ENCODE results near the gene PPP1R10. TPM values are rescaled to one million over a fixed set of nuclear protein-coding genes. Genes with fewer than 3 reads are reported as not detected.

PPP1R10 gene
- total and polyA plus RNA-seq, 2 of the 13 experiments (the other 11 are each of a cell fraction or from before 2014, with no cell fraction given) = 26.3 to 38.4 TPM

DNA sequence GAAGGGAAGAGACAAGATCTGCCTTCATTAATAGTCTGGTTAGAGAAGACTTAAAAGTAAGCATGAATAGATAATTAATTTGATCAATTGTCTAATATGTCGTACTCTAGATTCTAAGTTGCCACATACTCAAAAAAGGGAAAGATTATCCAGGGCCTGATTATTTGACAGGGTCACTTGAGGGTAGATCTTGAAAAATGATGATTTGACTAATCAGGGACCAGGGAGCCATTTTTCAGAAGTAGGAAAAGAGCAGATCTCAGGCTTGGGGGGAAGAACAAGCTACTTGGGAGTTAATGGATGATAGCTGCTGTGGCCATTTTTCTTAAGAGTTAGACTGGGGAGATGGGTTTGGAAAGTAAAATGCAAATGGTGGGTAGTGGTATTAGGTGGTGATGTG is 24.8 kb downstream of the PPP1R10 start:
- Histone ChIP-seq H3K9me3 (ENCODE audit: low read length) (no peaks in the 10 kb centered on the region), H3K9ac (ENCODE audit: insufficient read depth, low read depth, low read length) (no peak overlapping the region), H4K20me1 (ENCODE audit: insufficient read depth, low read length) (no peaks in the 10 kb centered on the region), H3K4me3 (replicated peaks in 1 of 3; ENCODE audit: insufficient read depth in 1 of 3, low read depth in 2 of 3, low read length in 3 of 3) (no peak overlapping the region), H3K79me2 (ENCODE audit: insufficient read depth, low read length) (no peaks in the 10 kb centered on the region), H3K4me1 (ENCODE audit: insufficient read depth, low read length) (no peaks in the 10 kb centered on the region), H2AFZ (ENCODE audit: low read length) (no peak overlapping the region), H3K27ac (ENCODE audit: extremely low read length, insufficient read depth, low read length) (no peak overlapping the region), H3K4me2 (ENCODE audit: low read depth, low read length) (no peak overlapping the region), H3K36me3 (replicated peaks in 1 of 2; ENCODE audit: control insufficient read depth in 1 of 2, insufficient read depth in 2 of 2, low read length in 2 of 2) (peaks cover 19 to 58% of the 10 kb centered on the region in 2 experiments), H3K27me3 (ENCODE audit: control insufficient read depth in 1 of 2, insufficient read depth in 2 of 2, low read length in 2 of 2) (no peaks in the 10 kb centered on the region)
- no peak for TF ChIP-seq SNRNP70 (IDR thresholded peaks at IDR 0.05; ENCODE audit: low read depth, low read length)
- TF ChIP-seq MAFK (conservative IDR thresholded peaks at IDR 0.05 in 1 of 2, IDR thresholded peaks at IDR 0.05 in 1 of 2; ENCODE audit: low read length in 2 of 2) = peak in 1 of 2 experiments; percentile 46; a peak in 1 of 4 replicates
- no peak for TF ChIP-seq MIER3 (CRISPR knock-in tag; IDR thresholded peaks at IDR 0.05; ENCODE audit: borderline replicate concordance)
- no peak for TF ChIP-seq ZNF468 (CRISPR knock-in tag; IDR thresholded peaks at IDR 0.05)
- intact Hi-C loops (cut with micrococcal nuclease; ENCODE audit: unreplicated experiment) (no loop called here), in situ Hi-C loops (cut with HindIII; ENCODE audit: extremely low pct_ligation_motif_present, low pct_unique_long_range_greater_than_20kb) (no loop called here)
- peak; percentile 28 for FAIRE-seq
- DNase-seq (ENCODE audit: low spot score) = no peak
- 96% methylated on average over 1 of the region's 1 CpG for WGBS (ENCODE audit: low lambda C conversion rate)
- TSS peak; percentile 12 for BruUV-seq (replicated peaks)
- POLR2A ChIA-PET = interaction anchor here (1.0 to 1.3 kb wide), 4 partner anchors 9 to 22 kb away, joined by 3 to 5 read pairs (median 3); partner anchors contain the start of gene ABCF1
- CTCF ChIA-PET (ENCODE audit: low intra/inter-chr PET ratio, low total read pairs) = no interaction called here
- no peak for ATAC-seq

DNA sequence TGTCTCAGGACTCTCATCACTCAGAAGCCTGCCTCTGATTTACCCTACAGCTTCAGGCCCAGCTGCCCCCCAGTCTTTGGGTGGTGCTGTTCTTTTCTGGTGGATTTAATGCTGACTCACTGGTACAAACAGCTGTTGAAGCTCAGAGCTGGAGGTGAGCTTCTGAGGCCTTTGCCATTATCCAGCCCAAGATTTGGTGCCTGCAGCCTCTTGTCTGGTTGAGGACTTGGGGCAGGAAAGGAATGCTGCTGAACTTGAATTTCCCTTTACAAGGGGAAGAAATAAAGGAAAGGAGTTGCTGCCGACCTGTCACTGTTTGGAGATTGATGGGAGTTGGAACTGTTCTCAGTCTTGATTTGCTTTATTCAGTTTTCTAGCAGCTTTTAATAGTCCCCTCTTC is 26.0 kb downstream of the PPP1R10 start:
- H3K4me1 ChIP-seq (ENCODE audit: insufficient read depth, low read length) = no peaks in the 10 kb centered on the region
- ChIA-PET POLR2A (interaction anchor here (1.6 to 2.0 kb wide), 3 partner anchors 10 to 23 kb away, joined by 7 to 16 read pairs (median 7); partner anchors contain the start of gene ABCF1), CTCF (ENCODE audit: low intra/inter-chr PET ratio, low total read pairs) (no interaction called here)
- no peak overlapping the region for H3K4me2 ChIP-seq (ENCODE audit: low read depth, low read length)
- FAIRE-seq (no peak), DNase-seq (ENCODE audit: low spot score) (no peak), ATAC-seq (no peak)
- BruUV-seq (replicated peaks) = no TSS peak
- 75% methylated on average over 1 of the region's 1 CpG for WGBS (ENCODE audit: low lambda C conversion rate)
- no peaks in the 10 kb centered on the region for H3K79me2 ChIP-seq (ENCODE audit: insufficient read depth, low read length)
- H3K4me3 ChIP-seq (replicated peaks in 1 of 3; ENCODE audit: insufficient read depth in 1 of 3, low read depth in 2 of 3, low read length in 3 of 3) = no peak overlapping the region
- peaks cover 22 to 68% of the 10 kb centered on the region in 2 experiments for H3K36me3 ChIP-seq (replicated peaks in 1 of 2; ENCODE audit: control insufficient read depth in 1 of 2, insufficient read depth in 2 of 2, low read length in 2 of 2)
- H3K9ac ChIP-seq (ENCODE audit: insufficient read depth, low read depth, low read length) = no peak overlapping the region
- H4K20me1 ChIP-seq (ENCODE audit: insufficient read depth, low read length) = no peaks in the 10 kb centered on the region
- in situ Hi-C loops (cut with HindIII; ENCODE audit: extremely low pct_ligation_motif_present, low pct_unique_long_range_greater_than_20kb) = no loop called here
- intact Hi-C loops (cut with micrococcal nuclease; ENCODE audit: unreplicated experiment) = no loop called here
- H3K27ac ChIP-seq (ENCODE audit: extremely low read length, insufficient read depth, low read length) = no peak overlapping the region
- H2AFZ ChIP-seq (ENCODE audit: low read length) = no peak overlapping the region
- no peaks in the 10 kb centered on the region for H3K9me3 ChIP-seq (ENCODE audit: low read length)
- no peaks in the 10 kb centered on the region for H3K27me3 ChIP-seq (ENCODE audit: control insufficient read depth in 1 of 2, insufficient read depth in 2 of 2, low read length in 2 of 2)
- TF ChIP-seq MAFK (conservative IDR thresholded peaks at IDR 0.05 in 1 of 2, IDR thresholded peaks at IDR 0.05 in 1 of 2; ENCODE audit: low read length in 2 of 2) (0 out of 4 replicates have a peak, but pooled peaks of 1 of the 2 experiments have one; percentile 16), NFE2L2 (IDR thresholded peaks at IDR 0.05; ENCODE audit: low read length) (peak; percentile 72; the same call in 1 of the 2 replicates), ZNF792 (CRISPR knock-in tag; IDR thresholded peaks at IDR 0.05) (no peak)
